Upper lobe of left lung (tissue), 4 donors: ENCODE data around the gene CNOT3.

Experiments used
- CTCF ChIP-seq, 6 experiments: fragments of 450-650 bp in 4 of 6; fragments of 200-600 bp in 2 of 6; sonication (generic) in 2 of 6; IDR thresholded peaks; one replicate each; pipeline ENCODE4 v1.5.1; 2016 to 2019; ENCODE audit warnings: antibody characterized with exemption in 6 of 6
- POLR2AphosphoS5 ChIP-seq, 2 donors: sonication (generic); formaldehyde crosslinking; IDR thresholded peaks; one replicate each; pipeline ENCODE4 v1.5.1; 2017; ENCODE audit warnings: antibody characterized with exemption in 2 of 2

GRCh38 chr19:54165222-54165621, 27.7 kb downstream of the CNOT3 start:
- TF ChIP-seq CTCF (IDR thresholded peaks at IDR 0.05) (no peak), POLR2AphosphoS5 (IDR thresholded peaks at IDR 0.05) (no peak)
